HG03571 (cell line): ENCODE results near the gene SYNJ2.

Experiments
- ATAC-seq: cut with Tn5 transposase; IDR thresholded peaks from one replicate; pipeline ENCODE4 v1.9.1; 2021; ENCODE audit not compliant: unreplicated experiment

The SYNJ2 gene

GRCh38 chr6:158010591-158011477 lies 29.2 kb downstream of the SYNJ2 start:
- ATAC-seq, result no peak

- no peak for ATAC-seq
These were observed 29.8 kb downstream of the SYNJ2 start for GRCh38 chr6:158011478-158011920.

GRCh38 chr6:158011980-158012566 lies 30.4 kb downstream of the SYNJ2 start:
- ATAC-seq, result no peak

- ATAC-seq, result no peak
These were observed 32.3 kb downstream of the SYNJ2 start for GRCh38 chr6:158013904-158014504.

GRCh38 chr6:158014505-158015187 lies 33.0 kb downstream of the SYNJ2 start:
- ATAC-seq, result no peak

GRCh38 chr6:158015188-158015506 lies 33.5 kb downstream of the SYNJ2 start:
- no peak for ATAC-seq

- no peak for ATAC-seq
These were observed 35.1 kb downstream of the SYNJ2 start for GRCh38 chr6:158016571-158017383.

- ATAC-seq, result no peak
These were observed 36.0 kb downstream of the SYNJ2 start for GRCh38 chr6:158017621-158018040.

- ATAC-seq, result no peak
These were observed 36.5 kb downstream of the SYNJ2 start for GRCh38 chr6:158018041-158018771.

- ATAC-seq, result no peak
These were observed 37.2 kb downstream of the SYNJ2 start for GRCh38 chr6:158018851-158019361.

GRCh38 chr6:158019416-158019815 lies 37.8 kb downstream of the SYNJ2 start:
- ATAC-seq, result no peak

- ATAC-seq, result no peak
These were observed 38.6 kb downstream of the SYNJ2 start for GRCh38 chr6:158020272-158020711.

- ATAC-seq, result no peak
These were observed 39.1 kb downstream of the SYNJ2 start for GRCh38 chr6:158020811-158021210.

GRCh38 chr6:158021376-158021775 lies 39.7 kb downstream of the SYNJ2 start:
- ATAC-seq, result no peak

GRCh38 chr6:158021814-158022748 lies 40.4 kb downstream of the SYNJ2 start:
- no peak for ATAC-seq

GRCh38 chr6:158022749-158023596 lies 41.3 kb downstream of the SYNJ2 start:
- no peak for ATAC-seq

- no peak for ATAC-seq
These were observed 41.9 kb downstream of the SYNJ2 start for GRCh38 chr6:158023597-158023939.
